Skeletal muscle satellite cell (primary cell): ENCODE results near the gene C4orf36.
"Not testable (repeated sequence)": the region's sequence is repeated elsewhere in the genome, so short reads cannot be mapped to it uniquely, and the experiment has no call there.

Experiments
- H3K27me3 ChIP-seq: 2 replicates; pipeline ENCODE4 v1.7.0; 2013; ENCODE audit warnings: low read length; ENCODE audit not compliant: control insufficient read depth, insufficient read depth
- H3K36me3 ChIP-seq: 2 replicates; pipeline ENCODE4 v1.7.0; 2013; ENCODE audit warnings: mild to moderate bottlenecking, control low read depth, low read length; ENCODE audit not compliant: insufficient read depth
- H3K4me1 ChIP-seq: 2 replicates; pipeline ENCODE4 v1.7.0; 2013; ENCODE audit warnings: low read length; ENCODE audit not compliant: control insufficient read depth, insufficient read depth
- H3K4me2 ChIP-seq: 2 replicates; pipeline ENCODE4 v1.7.0; 2013; ENCODE audit warnings: mild to moderate bottlenecking, low read length
- H3K4me3 ChIP-seq: 2 replicates; pipeline ENCODE4 v1.7.0; 2013; ENCODE audit warnings: low read length
- H3K9ac ChIP-seq: 2 replicates; pipeline ENCODE4 v1.7.0; 2013; ENCODE audit warnings: mild to moderate bottlenecking, low read depth, low read length, moderate library complexity
- H3K9me3 ChIP-seq: replicated peaks from 2 replicates; pipeline ENCODE4 v1.7.0; 2013; ENCODE audit warnings: mild to moderate bottlenecking, control low read depth, low read length

The C4orf36 gene

GRCh38 chr4:86876894-86877685 is 15.1 kb downstream of the C4orf36 start:
- no peaks in the 10 kb centered on the region for H3K36me3 ChIP-seq
- H3K27me3 ChIP-seq: peaks cover 2% of the 10 kb centered on the region
- no peak overlapping the region for H3K9ac ChIP-seq
- H3K4me3 ChIP-seq: no peak overlapping the region
- H3K4me1 ChIP-seq: no peaks in the 10 kb centered on the region
- H3K9me3 ChIP-seq: peaks cover 5% of the 10 kb centered on the region
- H3K4me2 ChIP-seq: no peak overlapping the region

- H3K4me2 ChIP-seq, H3K27me3 ChIP-seq, H3K9me3 ChIP-seq, H3K4me3 ChIP-seq, H3K4me1 ChIP-seq, H3K36me3 ChIP-seq, H3K9ac ChIP-seq: not testable (repeated sequence)
Measured at GRCh38 chr4:86875436-86875835, 16.8 kb downstream of the C4orf36 start.

GRCh38 chr4:86872135-86872534 is 20.1 kb downstream of the C4orf36 start:
- H3K4me3 ChIP-seq: no peak overlapping the region
- H3K9me3 ChIP-seq: no peaks in the 10 kb centered on the region
- H3K27me3 ChIP-seq: peaks cover 3% of the 10 kb centered on the region

GRCh38 chr4:86870442-86871069 is 21.7 kb downstream of the C4orf36 start:
- Histone ChIP-seq H3K4me1 (no peaks in the 10 kb centered on the region), H3K9me3 (no peaks in the 10 kb centered on the region), H3K27me3 (peaks cover 3% of the 10 kb centered on the region), H3K4me2 (no peak overlapping the region), H3K9ac (no peak overlapping the region), H3K36me3 (no peaks in the 10 kb centered on the region), H3K4me3 (no peak overlapping the region)

More at GRCh38 chr4:86872135-86872534, 20.1 kb downstream of the C4orf36 start:
- no peaks in the 10 kb centered on the region for H3K36me3 ChIP-seq
- no peak overlapping the region for H3K9ac ChIP-seq
- H3K4me2 ChIP-seq: no peak overlapping the region
- H3K4me1 ChIP-seq: no peaks in the 10 kb centered on the region

GRCh38 chr4:86857341-86858052 is 34.7 kb downstream of the C4orf36 start:
- no peak overlapping the region for H3K9ac ChIP-seq
- H3K9me3 ChIP-seq: no peaks in the 10 kb centered on the region
- H3K4me3 ChIP-seq: no peak overlapping the region
- H3K4me1 ChIP-seq: no peaks in the 10 kb centered on the region
- no peaks in the 10 kb centered on the region for H3K36me3 ChIP-seq
- H3K27me3 ChIP-seq: no peaks in the 10 kb centered on the region
- H3K4me2 ChIP-seq: no peak overlapping the region

GRCh38 chr4:86856896-86857295 is 35.3 kb downstream of the C4orf36 start:
- Histone ChIP-seq H3K4me3 (no peak overlapping the region), H3K4me1 (no peaks in the 10 kb centered on the region), H3K9me3 (no peaks in the 10 kb centered on the region), H3K4me2 (no peak overlapping the region), H3K27me3 (no peaks in the 10 kb centered on the region), H3K9ac (no peak overlapping the region), H3K36me3 (no peaks in the 10 kb centered on the region)

GRCh38 chr4:86855572-86855971 is 36.6 kb downstream of the C4orf36 start:
- Histone ChIP-seq H3K4me1 (no peaks in the 10 kb centered on the region), H3K9ac (no peak overlapping the region), H3K36me3 (no peaks in the 10 kb centered on the region), H3K27me3 (no peaks in the 10 kb centered on the region), H3K4me3 (no peak overlapping the region), H3K9me3 (no peaks in the 10 kb centered on the region), H3K4me2 (no peak overlapping the region)

GRCh38 chr4:86853209-86853608 is 39.0 kb downstream of the C4orf36 start:
- Histone ChIP-seq H3K4me2 (no peak overlapping the region), H3K36me3 (no peaks in the 10 kb centered on the region), H3K4me3 (no peak overlapping the region), H3K27me3 (peaks cover 3% of the 10 kb centered on the region), H3K9me3 (no peaks in the 10 kb centered on the region), H3K4me1 (no peaks in the 10 kb centered on the region), H3K9ac (no peak overlapping the region)

- Histone ChIP-seq H3K9ac (no peak within 1 kb of the TSS), H3K4me3 (no peak within 1 kb of the TSS), H3K4me2 (no peak within 1 kb of the TSS), H3K4me1 (no peaks in the 10 kb centered on the region), H3K9me3 (no peaks in the 10 kb centered on the region), H3K27me3 (peaks cover 3% of the 10 kb centered on the region), H3K36me3 (no peaks in the 10 kb centered on the region)
Measured at GRCh38 chr4:86848732-86849619, 43.2 kb downstream of the C4orf36 start, which contains the start of gene SLC10A6. SLC10A6 (minus strand) TSS chr4:86849384; CDS start chr4:86849115, 269 bp downstream.

GRCh38 chr4:86848136-86848535 is 44.1 kb downstream of the C4orf36 start:
- H3K9ac ChIP-seq: no peak overlapping the region

GRCh38 chr4:86847571-86847970 is 44.7 kb downstream of the C4orf36 start:
- no peaks in the 10 kb centered on the region for H3K9me3 ChIP-seq
- H3K9ac ChIP-seq: no peak overlapping the region
- no peaks in the 10 kb centered on the region for H3K36me3 ChIP-seq
- H3K4me2 ChIP-seq: no peak overlapping the region
- peaks cover 3% of the 10 kb centered on the region for H3K27me3 ChIP-seq
- no peaks in the 10 kb centered on the region for H3K4me1 ChIP-seq
- no peak overlapping the region for H3K4me3 ChIP-seq

More at GRCh38 chr4:86848136-86848535, 44.1 kb downstream of the C4orf36 start:
- no peak overlapping the region for H3K4me3 ChIP-seq
- no peaks in the 10 kb centered on the region for H3K36me3 ChIP-seq
- H3K9me3 ChIP-seq: no peaks in the 10 kb centered on the region
- H3K4me2 ChIP-seq: no peak overlapping the region
- no peaks in the 10 kb centered on the region for H3K4me1 ChIP-seq
- peaks cover 3% of the 10 kb centered on the region for H3K27me3 ChIP-seq
